Hepatocyte (in vitro differentiated cells): ENCODE data around the gene KIAA2012.

Experiments
- EZH2 ChIP-seq: fragments of 200-600 bp; sonication (generic); IDR thresholded peaks from 2 replicates; pipeline ENCODE4 v1.6.1; 2016; ENCODE audit warnings: antibody characterized with exemption, mild to moderate bottlenecking, borderline replicate concordance
- TF ChIP-seq, protein P1 (sequence below): fragments of 200-600 bp; sonication (generic); IDR thresholded peaks from 2 replicates; pipeline ENCODE4 v1.5.1; 2016; ENCODE audit warnings: antibody characterized with exemption, mild to moderate bottlenecking; ENCODE audit not compliant: poor library complexity

DNA sequence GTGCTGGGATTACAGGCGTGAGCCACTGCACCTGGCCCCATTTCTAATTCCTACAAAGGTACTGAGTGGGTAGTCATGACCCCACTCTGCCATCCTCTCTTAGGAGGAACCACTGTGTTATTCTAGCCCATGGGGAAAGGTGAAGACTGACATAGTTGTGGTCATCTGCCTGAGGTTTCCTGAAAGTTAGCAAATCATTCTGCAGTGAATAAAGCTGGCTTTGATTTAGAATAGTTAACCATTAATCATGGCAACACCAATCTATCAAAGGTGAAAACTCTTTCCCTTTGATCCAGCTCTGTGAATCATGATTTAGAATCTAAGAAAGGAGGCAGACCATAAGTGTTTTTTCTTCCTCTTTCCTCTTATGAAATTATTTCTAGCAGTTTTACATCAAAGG is 114.5 kb downstream of the KIAA2012 start:
- TF ChIP-seq, protein P1, sequence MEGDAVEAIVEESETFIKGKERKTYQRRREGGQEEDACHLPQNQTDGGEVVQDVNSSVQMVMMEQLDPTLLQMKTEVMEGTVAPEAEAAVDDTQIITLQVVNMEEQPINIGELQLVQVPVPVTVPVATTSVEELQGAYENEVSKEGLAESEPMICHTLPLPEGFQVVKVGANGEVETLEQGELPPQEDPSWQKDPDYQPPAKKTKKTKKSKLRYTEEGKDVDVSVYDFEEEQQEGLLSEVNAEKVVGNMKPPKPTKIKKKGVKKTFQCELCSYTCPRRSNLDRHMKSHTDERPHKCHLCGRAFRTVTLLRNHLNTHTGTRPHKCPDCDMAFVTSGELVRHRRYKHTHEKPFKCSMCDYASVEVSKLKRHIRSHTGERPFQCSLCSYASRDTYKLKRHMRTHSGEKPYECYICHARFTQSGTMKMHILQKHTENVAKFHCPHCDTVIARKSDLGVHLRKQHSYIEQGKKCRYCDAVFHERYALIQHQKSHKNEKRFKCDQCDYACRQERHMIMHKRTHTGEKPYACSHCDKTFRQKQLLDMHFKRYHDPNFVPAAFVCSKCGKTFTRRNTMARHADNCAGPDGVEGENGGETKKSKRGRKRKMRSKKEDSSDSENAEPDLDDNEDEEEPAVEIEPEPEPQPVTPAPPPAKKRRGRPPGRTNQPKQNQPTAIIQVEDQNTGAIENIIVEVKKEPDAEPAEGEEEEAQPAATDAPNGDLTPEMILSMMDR: no peak
- no peak for TF ChIP-seq EZH2
